HG02938 (cell line): ENCODE measurements around the gene CEACAM8.
"Not testable (repeated sequence)": the region's sequence is repeated elsewhere in the genome, so short reads cannot be mapped to it uniquely, and the experiment has no call there.

Experiments used
- ATAC-seq: cut with Tn5 transposase; IDR thresholded peaks from one replicate; pipeline ENCODE4 v1.9.1; 2021; ENCODE audit warnings: mild to moderate bottlenecking, moderate library complexity; ENCODE audit not compliant: unreplicated experiment

Gene CEACAM8

DNA sequence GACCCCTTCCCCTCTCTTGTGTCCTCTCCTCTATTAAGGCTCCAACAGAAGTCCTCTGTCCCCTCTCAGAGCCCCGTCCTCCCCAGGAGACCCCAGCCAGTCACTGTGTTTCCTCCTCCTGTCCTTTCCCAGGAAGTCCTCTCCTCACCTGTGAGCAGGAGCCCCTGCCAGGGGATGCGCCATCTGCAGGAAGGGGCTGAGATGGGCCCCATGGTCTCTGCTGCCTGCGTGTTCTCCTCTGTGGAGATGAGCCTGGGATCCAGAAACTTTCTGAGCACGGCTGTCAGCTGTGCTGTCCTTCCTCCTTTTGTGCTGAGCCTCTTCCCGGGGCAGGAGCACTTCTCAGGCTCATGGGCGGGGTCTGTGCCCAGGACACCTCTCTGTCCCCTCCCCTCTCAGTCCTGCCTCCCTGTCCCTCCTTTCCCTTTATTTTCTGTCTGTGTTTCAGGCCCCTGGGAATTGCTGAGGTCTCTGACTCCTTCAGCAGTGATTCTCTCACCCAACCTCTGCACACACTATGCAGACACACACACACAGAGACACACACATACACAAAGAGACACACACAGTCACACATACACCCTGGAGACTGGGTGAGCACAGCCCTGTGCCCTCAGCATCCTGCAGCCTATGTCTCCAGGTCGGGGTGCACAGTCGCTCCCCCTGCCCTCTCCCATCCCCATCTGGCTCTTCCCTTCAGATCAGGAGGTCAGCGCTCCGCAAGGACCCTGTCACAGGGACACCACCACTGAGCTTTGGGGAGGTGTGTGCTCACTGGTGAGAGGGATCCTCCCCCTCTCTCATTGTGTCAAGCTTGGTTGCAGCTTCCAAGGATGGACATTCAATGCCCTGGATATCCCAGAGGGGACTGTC is at the start of gene CEACAM8:
Gene CEACAM8, minus strand, starts transcription at position 308 of the 873 bp plus-strand sequence. Its CDS starts 96 bp downstream, at position 212.
- ATAC-seq = no peak

DNA sequence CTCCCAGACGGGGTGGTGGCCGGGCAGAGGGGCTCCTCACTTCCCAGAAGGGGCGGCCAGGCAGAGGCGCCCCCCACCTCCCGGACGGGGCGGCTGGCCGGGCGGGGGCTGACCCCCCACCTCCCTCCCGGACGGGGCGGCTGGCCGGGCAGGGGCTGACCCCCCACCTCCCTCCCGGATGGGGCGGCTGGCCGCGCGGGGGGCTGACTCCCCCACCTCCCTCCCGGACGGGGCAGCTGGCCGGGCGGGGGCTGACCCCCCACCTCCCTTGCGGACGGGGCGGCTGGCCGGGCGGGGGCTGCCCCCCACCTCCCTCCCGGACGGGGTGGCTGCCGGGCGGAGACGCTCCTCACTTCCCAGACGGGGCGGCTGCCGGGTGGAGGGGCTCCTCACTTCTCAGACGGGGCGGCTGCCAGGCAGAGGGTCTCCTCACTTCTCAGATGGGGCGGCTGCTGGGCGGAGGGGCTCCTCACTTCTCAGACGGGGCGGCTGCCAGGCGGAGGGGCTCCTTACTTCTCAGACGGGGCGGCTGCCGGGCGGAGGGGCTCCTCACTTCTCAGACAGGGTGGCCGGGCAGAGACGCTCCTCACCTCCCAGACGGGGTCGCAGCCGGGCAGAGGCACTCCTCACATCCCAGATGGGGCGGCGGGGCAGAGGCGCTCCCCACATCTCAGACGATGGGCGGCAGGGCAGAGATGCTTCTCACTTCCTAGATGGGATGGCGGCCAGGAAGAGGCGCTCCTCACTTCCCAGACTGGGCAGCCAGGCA is 44.8 kb upstream of the CEACAM8 start:
- ATAC-seq = not testable (repeated sequence)

DNA sequence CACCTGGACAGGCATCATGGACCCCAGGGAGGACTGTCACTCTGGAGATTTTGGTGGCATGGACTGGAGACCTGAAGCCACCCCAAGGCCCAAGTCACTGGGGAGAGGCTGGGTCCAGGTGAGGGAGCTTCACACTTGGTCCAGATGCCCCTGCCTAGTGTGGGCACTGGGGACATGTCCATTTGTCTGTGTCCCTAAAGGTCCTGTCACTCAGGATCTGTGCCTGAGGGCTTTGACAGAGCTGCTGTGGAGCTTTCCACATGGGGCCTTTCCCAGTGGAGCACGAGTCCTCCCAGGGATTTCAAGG is 40.5 kb upstream of the CEACAM8 start:
- no peak for ATAC-seq

DNA sequence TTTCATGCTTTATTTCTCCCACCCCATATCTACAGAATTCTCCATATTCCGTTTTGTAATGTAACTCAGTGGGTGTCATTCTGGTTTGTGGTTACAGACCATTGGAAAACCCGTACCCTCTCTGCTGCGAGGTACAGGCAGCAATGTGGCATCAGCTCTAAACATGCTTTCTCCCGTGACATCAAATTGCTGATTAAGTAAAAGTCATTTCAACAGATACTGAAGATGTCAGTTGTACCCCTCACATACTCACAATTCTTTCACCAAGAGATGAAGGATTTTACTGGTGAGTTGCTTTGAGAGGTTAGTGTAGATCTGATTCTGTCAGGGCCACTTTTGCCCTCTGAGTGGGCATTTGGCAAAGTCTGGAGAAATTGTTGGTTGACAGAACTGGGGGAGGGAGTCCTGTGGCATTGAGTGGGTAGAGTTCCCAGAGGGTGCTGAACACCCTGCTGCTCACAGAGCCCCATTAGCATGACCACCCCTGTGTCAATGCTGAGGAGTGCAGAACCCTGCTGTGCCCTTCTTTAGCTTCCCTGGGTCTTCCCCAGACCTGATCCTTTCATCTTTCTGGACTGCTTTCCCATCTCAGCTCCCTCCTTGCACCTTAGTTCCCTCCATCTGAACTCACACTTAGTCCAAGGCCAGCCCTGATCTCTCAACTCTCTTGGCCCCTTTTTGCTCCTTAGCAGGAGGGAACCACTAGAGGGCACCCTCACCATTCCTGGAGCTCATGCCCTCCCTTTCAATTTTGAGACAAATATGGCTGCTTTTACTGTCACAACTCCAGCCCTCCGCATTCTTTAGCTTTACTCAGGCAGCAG is 39.9 kb upstream of the CEACAM8 start:
- no peak for ATAC-seq

DNA sequence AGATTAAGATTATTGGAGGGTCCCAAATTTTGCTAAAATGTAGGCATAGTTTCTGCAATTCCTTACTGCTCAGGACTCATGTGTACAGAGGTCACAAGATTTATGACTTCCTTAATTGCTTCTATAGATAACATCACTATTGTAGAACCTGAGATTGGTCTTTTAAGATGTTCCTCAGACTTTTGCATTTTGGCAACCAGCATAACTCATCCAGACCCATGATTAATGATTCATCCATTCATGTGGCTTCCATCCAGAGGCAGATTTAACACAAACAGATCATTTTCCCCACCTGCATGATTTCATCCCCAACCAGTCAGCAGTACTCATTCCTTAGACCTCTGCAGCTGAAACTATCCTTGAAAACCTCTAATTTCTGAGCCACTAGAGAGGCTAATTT is 34.5 kb upstream of the CEACAM8 start:
- ATAC-seq = no peak

DNA sequence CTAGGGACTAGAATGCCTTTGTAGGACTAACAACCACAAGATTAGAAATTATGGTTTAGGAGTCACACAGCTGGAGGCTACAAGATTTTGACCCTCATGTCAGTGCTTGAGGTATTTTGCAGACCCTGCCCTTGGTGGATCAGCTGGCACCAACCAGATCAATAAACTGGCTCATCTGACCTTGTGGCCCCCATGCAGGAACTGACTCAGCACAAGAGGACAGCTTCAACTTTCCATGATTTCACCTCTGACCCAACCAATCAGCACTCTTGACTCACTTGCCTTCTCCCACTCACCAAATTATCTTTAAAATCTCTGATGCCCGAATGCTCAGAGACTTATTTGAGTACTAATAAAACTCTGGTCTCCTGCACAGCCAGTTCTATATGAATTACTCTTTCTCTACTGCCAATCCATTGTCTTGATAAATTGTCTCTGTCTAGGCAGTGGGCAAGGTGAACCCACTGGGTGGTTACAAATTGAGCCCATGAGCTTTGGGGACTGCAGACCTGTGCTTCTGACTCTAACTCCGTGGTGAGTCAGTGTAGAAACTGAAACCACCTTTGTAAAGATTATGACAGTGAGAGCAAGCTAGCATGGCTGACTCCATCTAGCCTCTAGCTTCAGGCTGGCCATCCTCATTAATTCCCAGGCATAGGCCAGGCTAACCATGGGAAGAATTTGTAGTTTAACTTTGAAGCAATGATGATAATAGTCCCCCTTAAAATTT is 33.9 kb upstream of the CEACAM8 start:
- no peak for ATAC-seq

DNA sequence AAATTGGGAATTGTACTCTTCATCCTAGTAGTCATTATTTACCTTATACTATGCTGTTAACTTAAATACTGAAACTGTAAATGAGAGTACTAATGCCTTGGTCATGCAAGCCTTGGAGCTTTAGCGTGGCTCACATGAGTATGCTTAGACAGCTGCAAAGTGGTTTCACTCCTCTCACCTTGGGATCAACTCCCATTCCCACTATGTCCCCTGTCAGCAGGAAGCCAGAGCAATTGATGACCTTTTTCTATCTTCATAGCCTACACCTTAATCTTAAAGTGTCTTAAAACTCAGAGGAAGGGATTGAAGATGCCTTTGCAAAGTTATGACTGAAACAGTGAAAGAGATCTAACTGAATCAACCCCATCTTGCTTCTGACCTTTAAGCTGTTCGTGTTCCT is 33.2 kb upstream of the CEACAM8 start:
- ATAC-seq = no peak

DNA sequence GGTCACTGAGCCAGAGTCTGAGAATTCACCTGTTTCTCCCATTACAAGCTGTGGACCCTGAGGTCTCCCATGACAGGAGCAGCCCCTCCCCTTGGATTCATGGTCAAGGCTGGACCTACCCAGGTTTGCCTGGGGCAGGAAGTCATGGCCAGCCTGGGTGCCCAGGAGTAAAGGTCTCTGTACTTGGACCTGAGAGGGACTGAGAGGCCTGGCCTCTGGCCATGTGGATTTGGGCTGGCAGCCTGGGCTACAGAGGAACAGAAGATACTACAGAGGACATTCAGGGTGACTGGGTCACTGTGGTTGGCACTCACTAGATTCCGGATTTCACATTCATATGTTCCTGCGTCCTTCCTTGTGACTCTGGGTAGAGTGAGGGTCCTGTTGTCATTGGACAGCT is 31.5 kb upstream of the CEACAM8 start:
- no peak for ATAC-seq

DNA sequence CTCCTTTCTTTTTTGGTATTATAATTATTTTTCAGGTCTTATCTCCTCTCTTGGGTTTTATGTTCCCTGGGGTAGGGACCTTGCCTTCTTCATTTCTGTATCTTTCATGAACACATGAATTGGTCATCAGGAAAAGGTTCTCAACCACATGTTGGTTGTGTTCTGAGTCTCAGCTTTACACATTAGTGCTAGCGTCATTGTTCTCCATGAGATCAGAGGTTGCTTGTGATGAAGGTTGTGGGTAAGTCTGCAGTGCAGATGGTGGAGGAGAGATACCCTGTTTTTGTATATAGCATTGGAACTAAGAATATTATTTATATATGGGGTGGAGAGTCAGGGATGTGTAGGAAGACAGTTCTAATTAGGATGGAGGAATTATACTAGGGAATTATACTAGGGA is 24.5 kb upstream of the CEACAM8 start:
- ATAC-seq = no peak

DNA sequence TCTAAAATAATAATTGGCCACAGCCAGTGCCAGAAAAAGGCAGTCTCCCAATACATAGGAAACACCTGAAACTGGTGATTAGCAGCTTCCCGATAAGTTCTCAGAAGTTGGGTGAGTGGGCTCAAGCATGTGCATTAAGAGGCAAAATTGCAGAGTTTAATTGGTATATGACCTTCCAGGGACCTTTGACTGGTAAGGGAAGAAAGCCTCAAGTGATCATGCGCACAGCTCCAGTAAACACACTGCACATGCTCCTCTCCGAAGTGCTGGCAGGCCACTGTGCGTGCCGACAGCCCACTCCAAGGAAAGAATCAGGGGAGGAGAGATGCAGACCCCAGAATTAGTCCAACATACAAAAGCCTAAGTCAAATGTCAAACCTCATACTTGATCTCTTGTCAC is 18.9 kb upstream of the CEACAM8 start:
- ATAC-seq = no peak

DNA sequence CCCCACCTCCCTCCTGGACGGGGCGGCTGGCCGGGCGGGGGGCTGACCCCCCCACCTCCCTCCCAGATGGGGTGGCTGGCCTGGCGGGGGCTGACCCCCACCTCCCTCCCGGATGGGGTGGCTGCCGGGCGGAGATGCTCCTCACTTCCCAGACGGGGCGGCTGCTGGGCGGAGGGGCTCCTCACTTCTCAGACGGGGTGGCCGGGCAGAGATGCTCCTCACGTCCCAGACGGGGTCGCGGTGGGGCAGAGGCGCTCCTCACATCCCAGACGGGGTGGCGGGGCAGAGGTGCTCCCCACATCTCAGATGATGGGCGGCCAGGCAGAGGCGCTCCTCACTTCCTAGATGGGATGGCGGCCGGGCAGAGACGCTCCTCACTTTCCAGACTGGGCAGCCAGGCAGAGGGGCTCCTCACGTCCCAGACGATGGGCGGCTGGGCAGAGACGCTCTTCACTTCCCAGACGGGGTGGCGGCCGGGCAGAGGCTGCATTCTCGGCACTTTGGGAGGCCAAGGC is 15.7 kb upstream of the CEACAM8 start:
- ATAC-seq = not testable (repeated sequence)

DNA sequence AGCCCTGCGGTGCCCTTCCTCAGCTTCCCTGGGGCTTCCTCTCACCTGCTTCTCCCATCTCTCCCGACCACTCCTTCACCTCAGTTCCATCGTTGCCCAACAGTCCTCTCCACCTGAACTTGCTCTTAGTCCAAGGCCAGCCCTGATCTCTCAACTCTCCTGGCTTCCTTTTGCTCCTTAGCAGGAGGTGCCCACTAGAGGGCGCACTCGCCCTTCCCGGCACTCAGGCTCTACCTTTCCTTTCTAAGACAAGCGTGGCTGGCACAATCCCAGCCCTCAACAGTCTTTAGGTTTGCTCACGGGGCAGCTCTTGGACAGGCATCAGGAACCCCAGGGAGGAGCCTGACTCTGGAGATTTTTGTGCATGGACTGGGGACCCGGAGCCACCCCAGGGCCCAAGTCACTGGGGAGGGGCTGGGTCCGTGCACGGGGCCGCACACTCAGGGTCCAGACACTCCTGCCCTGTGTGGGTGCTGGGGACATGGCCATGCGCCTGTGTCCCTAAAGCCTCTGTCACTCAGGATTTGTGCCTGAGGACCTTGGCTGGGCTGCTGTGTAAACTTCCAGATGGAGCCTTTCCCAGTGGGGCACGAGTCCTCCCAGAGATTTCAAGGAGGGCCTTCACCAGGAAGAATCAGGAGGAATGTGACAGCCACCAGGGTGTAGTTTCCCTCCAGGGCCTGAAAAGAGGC is 12.1 kb upstream of the CEACAM8 start:
- ATAC-seq = no peak

DNA sequence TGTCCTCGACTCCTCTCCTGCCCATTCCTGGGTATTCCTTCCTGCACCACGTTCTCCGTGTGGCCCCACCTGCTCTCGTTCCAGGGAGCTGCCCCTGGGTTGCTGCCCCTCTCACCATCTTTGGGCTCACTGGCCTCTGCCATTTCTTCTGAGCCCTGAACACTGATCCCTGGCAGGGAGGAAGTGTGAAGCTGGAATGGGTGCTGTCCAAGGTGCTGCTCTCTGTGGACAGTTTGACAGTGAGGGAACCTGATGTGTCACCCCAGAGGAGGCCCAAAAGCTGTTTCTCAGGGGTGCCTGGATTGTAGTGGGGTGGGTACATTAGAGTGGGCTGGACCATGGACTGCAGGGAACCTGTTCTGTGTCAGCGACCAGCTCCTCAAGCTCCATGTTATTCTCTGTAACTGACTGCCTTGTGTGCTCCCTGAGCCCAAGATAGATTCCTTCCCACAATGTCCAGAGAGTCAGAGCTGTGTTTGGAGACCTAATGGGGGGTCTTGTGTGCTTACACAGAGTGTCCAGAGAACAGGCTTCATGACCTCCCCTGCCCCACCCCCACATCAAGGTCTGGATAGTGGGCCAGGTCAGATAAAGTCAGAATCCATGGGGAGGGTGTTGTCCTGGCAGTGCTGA is 7.2 kb upstream of the CEACAM8 start:
- ATAC-seq = no peak

DNA sequence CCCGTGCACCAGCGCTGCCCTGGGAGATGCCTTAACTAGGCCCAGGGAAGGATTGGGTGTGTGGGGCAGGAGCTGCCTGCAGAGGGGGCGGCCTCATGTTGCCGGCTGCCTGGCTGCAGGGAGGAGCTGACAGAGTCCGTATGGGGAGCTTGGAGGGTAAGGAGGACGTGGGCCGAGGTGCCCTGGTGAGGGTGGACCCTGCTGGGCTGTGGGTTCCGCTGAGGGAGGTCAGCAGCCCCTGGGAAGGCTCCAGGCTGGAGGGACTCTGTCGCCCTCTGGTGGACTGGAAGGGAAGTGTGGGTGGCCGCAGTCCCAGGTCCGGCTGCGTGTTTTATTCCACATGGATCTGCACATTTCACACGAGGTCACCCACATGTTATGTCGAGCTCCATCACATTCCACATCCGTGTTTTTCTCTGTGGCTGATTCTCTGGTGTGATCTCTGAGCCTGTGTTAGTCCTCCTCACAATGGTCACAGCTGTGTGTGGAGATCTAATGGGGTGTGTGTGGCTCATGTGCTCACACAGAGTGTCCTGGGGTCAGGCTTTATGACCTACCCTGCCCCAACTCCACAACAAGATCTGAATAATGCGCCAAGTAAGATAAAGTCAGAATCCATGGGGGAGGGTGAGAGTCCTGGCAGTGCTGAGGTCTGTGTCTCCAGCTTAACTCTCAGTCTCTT is 1.8 kb upstream of the CEACAM8 start:
- no peak for ATAC-seq

DNA sequence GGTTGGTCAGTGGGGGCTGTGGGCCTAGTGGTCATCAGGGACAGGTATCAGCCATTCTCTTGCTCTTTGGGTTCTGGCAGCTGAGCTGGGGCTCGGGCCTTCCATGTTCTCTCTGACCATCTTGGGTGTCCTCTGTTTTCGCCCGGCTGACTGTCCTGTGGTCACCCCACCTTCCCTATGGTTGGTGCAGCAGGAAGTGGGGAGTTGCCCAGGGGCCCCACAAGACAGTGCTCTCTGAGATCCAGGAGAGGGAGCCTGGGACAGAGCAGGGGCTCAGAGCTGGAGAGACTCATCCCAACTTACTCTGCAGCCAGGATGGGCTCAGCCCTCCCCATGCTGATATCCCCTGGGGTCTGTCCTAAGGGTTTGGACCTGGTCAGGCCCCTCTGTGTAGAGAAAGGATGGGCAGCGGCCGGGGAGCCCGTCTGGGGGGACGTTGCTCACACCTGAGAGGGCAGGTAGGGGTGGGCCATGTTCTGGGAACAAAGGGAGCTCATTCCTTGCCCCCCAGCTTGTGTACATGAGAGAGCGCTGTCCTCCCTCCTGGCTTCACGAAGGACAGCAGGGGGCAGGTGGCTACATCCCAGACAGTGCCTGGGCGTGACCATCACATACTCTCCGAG is 937 bp upstream of the CEACAM8 start:
- no peak for ATAC-seq

DNA sequence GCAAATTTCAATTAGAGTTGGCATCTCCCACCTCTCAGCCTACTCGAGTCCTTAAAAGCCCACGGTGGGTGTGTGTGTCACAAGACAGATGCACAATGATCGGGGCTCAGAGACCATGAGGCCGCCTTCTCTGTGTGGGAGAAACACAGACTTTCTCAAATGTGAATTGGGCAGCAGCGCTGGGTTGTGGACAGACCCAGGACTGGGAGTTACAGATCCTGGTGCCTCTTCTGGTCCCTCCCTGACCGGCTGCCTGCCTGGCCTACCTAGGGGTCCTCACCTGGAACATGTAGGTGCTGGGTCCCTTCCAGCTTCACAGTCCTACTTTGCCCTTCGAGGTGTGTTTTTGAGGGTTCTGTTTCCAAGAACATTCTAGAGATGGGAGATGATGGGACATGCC is 4.9 kb downstream of the CEACAM8 start:
- ATAC-seq = no peak

DNA sequence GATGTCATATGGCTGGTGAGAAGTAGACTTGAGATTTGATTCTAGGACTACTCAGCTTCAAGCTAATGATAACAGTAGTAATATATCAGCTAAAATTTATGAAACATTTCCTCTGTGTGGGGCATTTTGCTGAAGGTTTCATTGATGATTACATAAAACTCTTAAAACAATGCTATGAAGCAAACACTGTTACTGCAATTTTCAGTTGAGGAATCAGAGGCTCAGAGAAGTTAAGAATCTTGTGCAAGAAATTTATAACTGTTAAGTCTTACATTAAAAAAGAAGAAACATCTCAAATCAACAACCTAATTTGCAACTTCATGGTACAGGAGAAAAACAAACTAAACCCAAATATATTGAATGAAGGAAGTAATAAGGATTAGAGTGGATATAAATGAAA is 10.3 kb downstream of the CEACAM8 start:
- ATAC-seq = no peak

DNA sequence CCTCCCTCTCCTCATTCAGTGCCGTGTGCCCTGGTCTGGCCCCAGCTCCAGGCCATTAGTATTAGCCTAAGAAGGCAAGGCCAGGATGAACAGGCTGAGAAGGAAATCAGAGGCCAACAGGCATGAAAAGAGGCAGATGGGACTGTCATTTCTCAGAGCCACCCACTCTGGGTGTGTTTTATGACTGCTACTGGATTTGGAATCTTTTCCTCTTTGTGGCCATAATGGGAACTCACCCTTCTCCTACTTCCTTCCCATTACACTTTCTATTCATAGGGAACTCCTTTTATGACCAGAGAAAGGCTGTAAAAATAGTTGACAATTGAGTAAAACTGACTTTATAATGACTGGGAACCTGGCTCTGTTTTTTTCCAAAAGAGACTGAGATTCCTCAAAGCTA is 17.7 kb downstream of the CEACAM8 start:
- ATAC-seq = no peak

DNA sequence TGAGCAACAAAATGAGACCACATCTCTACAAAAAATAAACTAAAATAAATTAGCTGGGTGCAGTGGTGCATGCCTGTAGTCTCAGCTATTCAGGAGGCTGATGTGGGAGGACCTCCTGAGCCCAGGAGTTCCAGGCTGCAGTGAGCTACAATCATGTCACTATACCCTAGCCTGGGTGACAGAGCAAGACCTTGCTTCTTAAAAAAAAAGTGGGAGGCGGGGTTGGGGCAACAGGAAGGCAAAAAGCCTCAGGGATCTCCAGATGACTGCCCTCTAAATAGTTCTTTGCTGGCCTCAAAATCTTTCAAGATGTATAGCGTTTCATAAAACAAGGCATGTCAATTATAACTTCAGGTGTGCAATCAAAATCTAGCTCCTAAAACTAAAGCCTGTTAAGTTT is 18.5 kb downstream of the CEACAM8 start:
- ATAC-seq = no peak
